RWPE1 (cell line): ENCODE data around the gene SMIM33.

ENCODE experiments used
- CTCF ChIA-PET: fragments of 350-600 bp; sonication (Branson Sonifier 250); formaldehyde crosslinking; extraction: SDS; loops from one replicate; lab custom pipeline; 2021; lab: Yijun Ruan, JAX
- POLR2A ChIA-PET: fragments of 400-600 bp; formaldehyde crosslinking; extraction: SDS; loops from one replicate; lab custom pipeline; 2020; ENCODE audit warnings: antibody characterized with exemption; ENCODE audit not compliant: low non-redundant PET; lab: Yijun Ruan, JAX
- DNase-seq: peaks from one replicate; pipeline ENCODE4 v3.0.0; 2012; ENCODE audit warnings: low spot score
- H3K27ac ChIP-seq: fragments of 450-650 bp; 2 replicates; pipeline ENCODE4 v1.5.1; 2017
- TF ChIP-seq, protein P1 (sequence below): fragments of 450-650 bp; conservative IDR thresholded peaks from 2 replicates; pipeline ENCODE4 v1.5.1; 2017; ENCODE audit warnings: low read depth, mild to moderate bottlenecking

Gene SMIM33

DNA sequence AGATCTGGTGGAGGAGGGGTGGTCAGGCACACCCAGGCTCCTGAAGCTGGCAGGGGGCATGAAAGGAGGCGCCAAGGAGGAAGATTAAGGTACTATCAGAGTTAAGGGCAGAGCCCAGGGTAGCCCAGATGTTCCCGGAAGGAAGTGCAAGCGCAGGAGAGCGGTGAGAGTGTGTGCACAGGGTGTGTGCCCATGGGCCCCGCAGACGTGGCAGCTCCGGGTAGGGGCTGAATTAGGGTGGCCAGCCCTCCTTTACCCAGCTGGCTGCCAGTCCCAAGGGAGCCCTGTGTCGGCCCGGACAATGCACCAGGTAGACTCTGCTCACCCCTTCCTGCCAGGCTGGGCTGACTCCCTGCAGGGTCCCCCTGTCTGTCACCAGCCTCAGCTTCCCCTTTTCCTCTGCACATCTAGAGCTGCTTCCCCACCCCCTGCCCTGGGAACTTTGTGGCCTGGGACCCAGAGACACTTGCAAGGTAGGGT is at the start of gene SMIM33:
TSS of gene SMIM33 (plus strand) at position 184 of the 480 bp plus-strand sequence. CDS start at position 302, 118 bp downstream.
- peak within 1 kb of the TSS; percentile 100 for H3K27ac ChIP-seq
- POLR2A ChIA-PET: no interaction called here
- TF ChIP-seq, protein P1, sequence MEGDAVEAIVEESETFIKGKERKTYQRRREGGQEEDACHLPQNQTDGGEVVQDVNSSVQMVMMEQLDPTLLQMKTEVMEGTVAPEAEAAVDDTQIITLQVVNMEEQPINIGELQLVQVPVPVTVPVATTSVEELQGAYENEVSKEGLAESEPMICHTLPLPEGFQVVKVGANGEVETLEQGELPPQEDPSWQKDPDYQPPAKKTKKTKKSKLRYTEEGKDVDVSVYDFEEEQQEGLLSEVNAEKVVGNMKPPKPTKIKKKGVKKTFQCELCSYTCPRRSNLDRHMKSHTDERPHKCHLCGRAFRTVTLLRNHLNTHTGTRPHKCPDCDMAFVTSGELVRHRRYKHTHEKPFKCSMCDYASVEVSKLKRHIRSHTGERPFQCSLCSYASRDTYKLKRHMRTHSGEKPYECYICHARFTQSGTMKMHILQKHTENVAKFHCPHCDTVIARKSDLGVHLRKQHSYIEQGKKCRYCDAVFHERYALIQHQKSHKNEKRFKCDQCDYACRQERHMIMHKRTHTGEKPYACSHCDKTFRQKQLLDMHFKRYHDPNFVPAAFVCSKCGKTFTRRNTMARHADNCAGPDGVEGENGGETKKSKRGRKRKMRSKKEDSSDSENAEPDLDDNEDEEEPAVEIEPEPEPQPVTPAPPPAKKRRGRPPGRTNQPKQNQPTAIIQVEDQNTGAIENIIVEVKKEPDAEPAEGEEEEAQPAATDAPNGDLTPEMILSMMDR: no peak
- no peak for DNase-seq
- CTCF ChIA-PET: interaction anchor here (0.6 kb wide), 1 partner anchor 173 kb away, joined by 3 read pairs; no protein-coding TSS in a partner anchor

DNA sequence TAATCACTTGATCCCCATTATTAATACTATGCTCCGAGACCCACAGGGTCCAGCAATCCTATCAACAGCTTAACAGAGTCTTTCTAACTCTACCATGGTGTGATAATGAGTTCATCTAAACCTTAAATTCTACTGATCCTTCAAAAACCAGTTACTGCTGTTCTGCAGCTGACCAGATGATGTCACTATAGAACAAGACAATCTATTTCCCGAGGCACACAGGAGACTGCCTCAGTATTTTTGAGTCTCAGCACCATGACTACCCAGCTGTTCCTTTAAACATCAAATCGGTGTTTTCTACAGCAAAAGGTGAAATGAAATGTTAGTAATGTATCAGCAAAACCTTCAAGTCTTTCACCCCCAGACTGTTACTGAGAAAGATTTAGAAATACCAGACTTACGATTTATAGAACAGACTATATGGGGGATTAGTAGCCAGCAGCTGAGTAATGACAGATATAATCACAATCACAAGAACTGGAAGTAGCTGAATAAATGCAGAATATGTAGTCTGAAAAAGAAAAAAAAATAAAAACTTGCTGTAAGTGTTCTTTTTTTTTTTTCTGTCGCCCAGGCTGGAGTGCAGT is 48.4 kb upstream of the SMIM33 start:
- POLR2A ChIA-PET: interaction anchor here (0.9 kb wide), 1 partner anchor 95 kb away, joined by 3 read pairs; no protein-coding TSS in a partner anchor
- DNase-seq: peak; percentile 84
- TF ChIP-seq, protein P1: peak; percentile 97
- CTCF ChIA-PET: interaction anchor here (0.5 to 9.1 kb wide), 24 partner anchors 8 to 468 kb away, joined by 3 to 171 read pairs (median 4); partner anchors contain the start of genes SPATA24 and STING1
- H3K27ac ChIP-seq: no peak overlapping the region

DNA sequence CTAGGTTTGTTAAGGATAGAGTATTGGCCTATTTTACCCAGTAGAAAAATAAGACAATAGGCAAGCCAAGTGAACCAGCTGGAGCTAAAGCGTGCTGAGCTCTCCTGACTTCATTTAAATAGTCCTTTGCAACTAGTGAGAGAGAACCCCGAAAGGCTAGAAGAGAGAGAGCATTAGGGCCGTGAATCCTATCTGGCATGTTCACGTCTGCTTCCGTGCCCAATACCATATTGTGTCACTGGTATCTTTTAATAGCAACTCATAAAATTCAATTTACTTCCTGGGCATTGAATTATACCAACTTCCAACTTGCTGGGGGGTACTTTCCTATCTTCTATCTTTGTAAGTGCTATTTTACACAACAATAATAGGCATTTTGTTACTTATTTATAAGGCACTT is 45.3 kb upstream of the SMIM33 start:
- TF ChIP-seq, protein P1: no peak
- ChIA-PET CTCF (interaction anchor here (9.1 kb wide), 1 partner anchor 88 kb away, joined by 171 read pairs; no protein-coding TSS in a partner anchor), POLR2A (no interaction called here)
- H3K27ac ChIP-seq: no peak overlapping the region
- DNase-seq: no peak

DNA sequence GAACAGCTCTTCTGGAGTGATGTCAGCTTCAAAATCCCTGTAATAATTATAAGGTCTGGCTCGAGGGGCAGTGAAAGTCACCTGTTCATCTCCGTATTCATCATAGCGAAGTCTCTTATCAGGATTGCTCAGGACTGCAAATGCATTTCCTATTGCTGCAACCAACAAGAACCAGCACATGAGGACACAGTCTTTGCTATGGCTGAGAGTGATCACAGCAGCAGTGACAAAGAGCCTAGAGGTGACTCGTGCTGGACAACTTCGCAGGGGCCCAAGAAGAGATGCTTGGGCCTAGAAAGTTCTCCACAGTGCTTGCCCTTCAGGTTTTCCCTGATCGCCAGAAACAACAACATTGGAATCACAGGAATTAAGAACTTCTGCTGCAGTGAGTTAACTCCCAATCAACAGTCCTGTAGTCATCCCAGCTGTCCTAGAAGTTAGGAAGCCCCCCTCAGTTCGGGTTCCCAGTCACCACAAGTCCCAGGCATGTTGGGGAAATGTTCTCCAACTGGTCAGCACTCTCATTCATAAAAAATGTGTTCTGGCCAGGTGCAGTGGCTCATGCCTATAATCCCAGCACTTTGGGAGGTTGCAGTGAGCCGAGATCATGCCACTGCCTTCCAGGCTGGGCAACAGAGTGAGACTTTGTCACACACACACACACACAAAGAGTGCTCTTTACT is 44.5 kb upstream of the SMIM33 start:
- ChIA-PET POLR2A (no interaction called here), CTCF (interaction anchor here (0.7 to 9.1 kb wide), 2 partner anchors 88 to 339 kb away, joined by 4 to 171 read pairs; no protein-coding TSS in a partner anchor)
- TF ChIP-seq, protein P1: no peak
- DNase-seq: no peak
- peak overlapping the region; percentile 10; the same call in 1 of the 2 replicates for H3K27ac ChIP-seq

DNA sequence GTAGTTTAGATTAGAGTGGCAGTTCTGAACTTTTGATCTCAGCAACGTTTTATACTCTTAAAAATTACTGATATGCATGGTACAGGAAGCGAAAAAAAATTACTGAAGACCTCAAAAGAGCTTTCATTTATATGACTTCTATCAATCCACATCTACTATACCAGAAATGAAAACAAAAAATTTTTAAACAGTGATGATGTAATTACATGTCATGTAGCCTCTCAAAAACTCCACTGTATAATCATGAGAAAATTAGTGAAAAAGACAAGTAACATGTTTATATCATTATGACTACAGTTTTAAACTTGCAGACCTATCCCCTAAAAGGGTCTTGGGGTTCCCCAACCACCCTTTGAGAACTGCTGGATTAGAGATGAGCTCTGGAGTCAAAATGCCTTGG is 40.8 kb upstream of the SMIM33 start:
- no peak overlapping the region for H3K27ac ChIP-seq
- TF ChIP-seq, protein P1: no peak
- DNase-seq: no peak
- ChIA-PET POLR2A (no interaction called here), CTCF (no interaction called here)

DNA sequence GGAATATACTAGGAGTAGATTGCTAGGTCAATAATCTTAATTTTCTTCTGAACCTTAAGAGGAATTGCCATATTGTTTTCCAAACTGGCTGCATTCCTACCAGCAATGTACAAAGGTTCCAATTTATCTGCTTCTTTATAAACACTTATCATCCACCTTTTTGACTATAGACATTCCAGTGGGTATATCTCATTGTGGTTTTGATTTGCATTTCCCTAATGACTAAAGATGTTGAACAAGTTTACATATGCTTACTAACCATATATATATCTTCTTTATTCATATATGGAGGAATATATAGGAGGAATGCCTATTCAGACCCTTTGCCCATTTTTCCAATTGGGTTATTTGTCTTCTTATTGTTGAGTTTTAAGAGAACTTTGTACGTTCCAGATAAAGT is 39.1 kb upstream of the SMIM33 start:
- TF ChIP-seq, protein P1: no peak

More for the DNA sequence above, 39.1 kb upstream of the SMIM33 start:
- ChIA-PET CTCF (interaction anchor here (1.2 to 3.4 kb wide), 2 partner anchors 9 to 202 kb away, joined by 5 to 12 read pairs; no protein-coding TSS in a partner anchor), POLR2A (no interaction called here)
- H3K27ac ChIP-seq: no peak overlapping the region
- DNase-seq: no peak
